Body of pancreas (tissue), 4 donors: ENCODE data around the gene EPHA4.

Experiments
- CTCF ChIP-seq, 7 experiments: fragments of 450-650 bp in 4 of 7; fragments of 200-600 bp in 3 of 7; sonication (generic) in 3 of 7; IDR thresholded peaks; one replicate each; pipeline ENCODE4 v1.5.1; 2016 to 2019; ENCODE audit warnings: antibody characterized with exemption in 7 of 7
- POLR2A ChIP-seq, 3 donors: fragments of 450-650 bp; IDR thresholded peaks; one replicate each; pipeline ENCODE4 v1.6.1; 2016; ENCODE audit warnings: antibody characterized with exemption in 3 of 3, mild to moderate bottlenecking in 2 of 3

- TF ChIP-seq CTCF (IDR thresholded peaks at IDR 0.05) (no peak), POLR2A (IDR thresholded peaks at IDR 0.05) (no peak)
Measured at GRCh38 chr2:221569871-221570270, 2.2 kb downstream of the EPHA4 start.
